GM19351 (cell line): Measurements from ENCODE around the gene CAPN5.
A peak's percentile ranks its signal among the peaks of the same experiment; 100 is the strongest.

Experiments used
- ATAC-seq: cut with Tn5 transposase; IDR thresholded peaks from one replicate; pipeline ENCODE4 v1.9.1; 2021; ENCODE audit warnings: mild to moderate bottlenecking, moderate library complexity; ENCODE audit not compliant: unreplicated experiment

The CAPN5 gene

GRCh38 chr11:77082838-77083565 lies 16.2 kb downstream of the CAPN5 start:
- no peak for ATAC-seq

- ATAC-seq, result no peak
These were observed 16.9 kb downstream of the CAPN5 start for GRCh38 chr11:77083566-77084245.

GRCh38 chr11:77084581-77085191 lies 17.9 kb downstream of the CAPN5 start:
- ATAC-seq, result no peak

GRCh38 chr11:77085652-77086051 lies 18.9 kb downstream of the CAPN5 start:
- ATAC-seq, result no peak

- ATAC-seq, result no peak
These were observed 20.0 kb downstream of the CAPN5 start for GRCh38 chr11:77086521-77087472.

- no peak for ATAC-seq
These were observed 21.0 kb downstream of the CAPN5 start for GRCh38 chr11:77087723-77088225.

- ATAC-seq, result no peak
These were observed 21.6 kb downstream of the CAPN5 start for GRCh38 chr11:77088236-77089003.

GRCh38 chr11:77089004-77089545 lies 22.3 kb downstream of the CAPN5 start:
- no peak for ATAC-seq

GRCh38 chr11:77090046-77090372 lies 23.2 kb downstream of the CAPN5 start:
- no peak for ATAC-seq

- ATAC-seq, result no peak
These were observed 23.8 kb downstream of the CAPN5 start for GRCh38 chr11:77090373-77091111.

GRCh38 chr11:77091146-77091940 lies 24.6 kb downstream of the CAPN5 start:
- peak; percentile 93 for ATAC-seq

GRCh38 chr11:77092382-77092781 lies 25.6 kb downstream of the CAPN5 start:
- ATAC-seq, result no peak

- no peak for ATAC-seq
These were observed 26.5 kb downstream of the CAPN5 start for GRCh38 chr11:77093056-77093891.

GRCh38 chr11:77093987-77094840 lies 27.4 kb downstream of the CAPN5 start:
- ATAC-seq, result no peak

- ATAC-seq, result no peak
These were observed 28.1 kb downstream of the CAPN5 start for GRCh38 chr11:77094841-77095365.
